Body of pancreas (tissue), 4 donors: ENCODE measurements around the gene PTEN.

Experiments
- POLR2A ChIP-seq, 3 donors: fragments of 450-650 bp; IDR thresholded peaks; one replicate each; pipeline ENCODE4 v1.6.1; 2016; ENCODE audit warnings: antibody characterized with exemption in 3 of 3, mild to moderate bottlenecking in 2 of 3
- TF ChIP-seq, protein P1 (sequence below), 7 experiments: fragments of 450-650 bp in 4 of 7; fragments of 200-600 bp in 3 of 7; sonication (generic) in 3 of 7; IDR thresholded peaks; one replicate each; pipeline ENCODE4 v1.5.1; 2016 to 2019; ENCODE audit warnings: antibody characterized with exemption in 7 of 7

DNA sequence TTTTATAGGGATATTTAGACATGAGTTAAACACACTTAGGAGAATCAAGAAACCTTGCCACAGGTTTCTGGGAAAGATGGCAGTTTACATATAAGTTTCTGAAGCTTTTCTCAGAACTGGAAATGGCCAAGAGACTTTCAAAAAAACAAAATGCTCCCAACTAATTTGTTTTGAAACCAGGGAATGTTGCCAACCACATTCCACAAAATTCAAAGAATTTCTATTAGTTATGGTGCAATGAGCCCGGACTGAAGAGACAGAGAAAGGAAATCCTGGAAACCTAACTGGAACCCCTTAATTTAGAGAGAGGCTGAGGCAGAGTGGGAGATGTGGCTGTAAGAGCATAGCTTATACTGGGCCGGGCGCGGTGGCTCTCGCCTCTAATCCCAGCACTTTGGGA, 128.5 kb downstream of the PTEN start:
- TF ChIP-seq, protein P1, sequence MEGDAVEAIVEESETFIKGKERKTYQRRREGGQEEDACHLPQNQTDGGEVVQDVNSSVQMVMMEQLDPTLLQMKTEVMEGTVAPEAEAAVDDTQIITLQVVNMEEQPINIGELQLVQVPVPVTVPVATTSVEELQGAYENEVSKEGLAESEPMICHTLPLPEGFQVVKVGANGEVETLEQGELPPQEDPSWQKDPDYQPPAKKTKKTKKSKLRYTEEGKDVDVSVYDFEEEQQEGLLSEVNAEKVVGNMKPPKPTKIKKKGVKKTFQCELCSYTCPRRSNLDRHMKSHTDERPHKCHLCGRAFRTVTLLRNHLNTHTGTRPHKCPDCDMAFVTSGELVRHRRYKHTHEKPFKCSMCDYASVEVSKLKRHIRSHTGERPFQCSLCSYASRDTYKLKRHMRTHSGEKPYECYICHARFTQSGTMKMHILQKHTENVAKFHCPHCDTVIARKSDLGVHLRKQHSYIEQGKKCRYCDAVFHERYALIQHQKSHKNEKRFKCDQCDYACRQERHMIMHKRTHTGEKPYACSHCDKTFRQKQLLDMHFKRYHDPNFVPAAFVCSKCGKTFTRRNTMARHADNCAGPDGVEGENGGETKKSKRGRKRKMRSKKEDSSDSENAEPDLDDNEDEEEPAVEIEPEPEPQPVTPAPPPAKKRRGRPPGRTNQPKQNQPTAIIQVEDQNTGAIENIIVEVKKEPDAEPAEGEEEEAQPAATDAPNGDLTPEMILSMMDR (IDR thresholded peaks at IDR 0.05): no peak
- no peak for TF ChIP-seq POLR2A (IDR thresholded peaks at IDR 0.05)
